ENCODE measurements around the gene IKZF4. TPM values are rescaled to one million over a fixed set of nuclear protein-coding genes. Genes with fewer than 3 reads are reported as not detected.

IKZF4 gene
- total RNA-seq, 1 experiment from 2014 or later: 13.9 TPM

DNA sequence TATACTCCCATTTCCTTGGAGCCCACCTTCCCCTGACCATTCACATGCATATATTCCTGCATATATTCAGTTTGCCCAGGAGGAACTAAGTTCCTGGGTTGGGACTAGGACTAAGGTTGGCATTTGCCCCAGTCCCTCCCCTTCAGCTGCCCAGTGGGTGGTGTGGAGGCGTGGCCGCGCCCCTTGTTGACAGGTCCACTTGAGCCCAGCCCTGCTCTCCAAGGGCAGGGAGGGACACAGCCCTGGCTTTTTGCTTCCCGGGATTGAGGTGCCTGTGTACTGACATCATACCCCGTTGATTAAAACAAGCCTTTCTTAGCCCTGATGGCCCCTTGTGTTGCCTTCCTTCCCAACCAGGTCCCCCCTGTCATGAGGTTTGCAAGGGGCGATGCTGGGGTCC is 66.4 kb downstream of the IKZF4 start:
- no peak overlapping the region for H4K8ac ChIP-seq (replicated peaks; ENCODE audit: insufficient read length, low read depth, low read length)
- H2BK12ac ChIP-seq (ENCODE audit: insufficient read length, low read depth, low read length): no peak overlapping the region
- H4K91ac ChIP-seq (ENCODE audit: insufficient read length, low read depth, low read length): no peak overlapping the region
- TF ChIP-seq, protein P1, sequence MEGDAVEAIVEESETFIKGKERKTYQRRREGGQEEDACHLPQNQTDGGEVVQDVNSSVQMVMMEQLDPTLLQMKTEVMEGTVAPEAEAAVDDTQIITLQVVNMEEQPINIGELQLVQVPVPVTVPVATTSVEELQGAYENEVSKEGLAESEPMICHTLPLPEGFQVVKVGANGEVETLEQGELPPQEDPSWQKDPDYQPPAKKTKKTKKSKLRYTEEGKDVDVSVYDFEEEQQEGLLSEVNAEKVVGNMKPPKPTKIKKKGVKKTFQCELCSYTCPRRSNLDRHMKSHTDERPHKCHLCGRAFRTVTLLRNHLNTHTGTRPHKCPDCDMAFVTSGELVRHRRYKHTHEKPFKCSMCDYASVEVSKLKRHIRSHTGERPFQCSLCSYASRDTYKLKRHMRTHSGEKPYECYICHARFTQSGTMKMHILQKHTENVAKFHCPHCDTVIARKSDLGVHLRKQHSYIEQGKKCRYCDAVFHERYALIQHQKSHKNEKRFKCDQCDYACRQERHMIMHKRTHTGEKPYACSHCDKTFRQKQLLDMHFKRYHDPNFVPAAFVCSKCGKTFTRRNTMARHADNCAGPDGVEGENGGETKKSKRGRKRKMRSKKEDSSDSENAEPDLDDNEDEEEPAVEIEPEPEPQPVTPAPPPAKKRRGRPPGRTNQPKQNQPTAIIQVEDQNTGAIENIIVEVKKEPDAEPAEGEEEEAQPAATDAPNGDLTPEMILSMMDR (conservative IDR thresholded peaks at IDR 0.05): no peak
- Mint-ChIP-seq H3K4me3 (no peak overlapping the region; a peak in 1 of 5 replicates), H3K4me1 (peaks cover 0 to 3% of the 10 kb centered on the region in 2 experiments; a peak in 3 of 4 replicates), H3K9me3 (no peaks in the 10 kb centered on the region), H3K36me3 (ENCODE audit: insufficient read depth in 1 of 3, low read depth in 3 of 3) (peaks cover 36 to 77% (median 73%) of the 10 kb centered on the region in 3 experiments), H3K27me3 (ENCODE audit: low read depth) (no peaks in the 10 kb centered on the region), H3K27ac (0 out of 7 replicates have a peak overlapping the region, but pooled peaks of 2 of the 3 experiments have one; percentile 53 to 55)
- no peak overlapping the region for H4K5ac ChIP-seq (ENCODE audit: insufficient read length, low read depth, low read length)
- H3K18ac ChIP-seq (ENCODE audit: insufficient read length, low read depth, low read length): no peak overlapping the region
- H2AFZ ChIP-seq (ENCODE audit: low read length): no peak overlapping the region
- no peak for DNase-seq
- no peak overlapping the region for H3K9ac ChIP-seq (ENCODE audit: extremely low read depth, insufficient read length, low read length)
- no peak overlapping the region for H2AK5ac ChIP-seq (ENCODE audit: insufficient read length, low read length)
- no peaks in the 10 kb centered on the region for H3K27me3 ChIP-seq (ENCODE audit: insufficient read depth, low read length)
- no peak overlapping the region for H2BK15ac ChIP-seq (ENCODE audit: low read depth, low read length)
- no peak overlapping the region for H3K23ac ChIP-seq (ENCODE audit: insufficient read length, low read depth, low read length)
- H3K4me2 ChIP-seq (ENCODE audit: insufficient read depth, insufficient read length, low read length): no peak overlapping the region
- H3K14ac ChIP-seq (ENCODE audit: insufficient read depth, low read length): no peak overlapping the region
- no peak overlapping the region for H3K27ac ChIP-seq (ENCODE audit: insufficient read length, low read depth, low read length)
- no peak overlapping the region for H3K4ac ChIP-seq (ENCODE audit: low read depth, low read length)
- peaks cover 3% of the 10 kb centered on the region; the same call in 1 of the 2 replicates for H3K79me2 ChIP-seq (ENCODE audit: insufficient read depth, low read length)
- no peak overlapping the region for H2BK20ac ChIP-seq (ENCODE audit: low read depth, low read length, poor library complexity, severe bottlenecking)
- no peak overlapping the region for H3K56ac ChIP-seq (ENCODE audit: insufficient read length, low read depth, low read length)
- no peaks in the 10 kb centered on the region for H3K9me3 ChIP-seq (ENCODE audit: control insufficient read depth, low read depth, low read length)
- H3K4me1 ChIP-seq (ENCODE audit: insufficient read depth, low read length): no peaks in the 10 kb centered on the region
- no peaks in the 10 kb centered on the region for H3K23me2 ChIP-seq (ENCODE audit: insufficient read length, low read depth, low read length, poor library complexity, severe bottlenecking)
- no peaks in the 10 kb centered on the region for H4K20me1 ChIP-seq (ENCODE audit: control insufficient read depth, insufficient read depth, insufficient read length)
- H2BK120ac ChIP-seq (ENCODE audit: low read depth, low read length, poor library complexity, severe bottlenecking): no peak overlapping the region
- H3K79me1 ChIP-seq (ENCODE audit: insufficient read depth, low read depth, low read length, poor library complexity, severe bottlenecking): no peaks in the 10 kb centered on the region
- no CpG with 5 or more reads among the region's 6 CpGs for WGBS (ENCODE audit: extremely low coverage, insufficient read length, low lambda C conversion rate)
- H3T11ph ChIP-seq (ENCODE audit: low read length): no peak overlapping the region
- no peak overlapping the region for H2BK5ac ChIP-seq (ENCODE audit: insufficient read length, low read length)

Other genes starting within 250 kb of the IKZF4 start
- gene SARNP, start 203.3 kb upstream of the IKZF4 start, total RNA-seq (2021): 122 and 127 TPM in 2 replicates
- gene ORMDL2, start 203.0 kb upstream of the IKZF4 start, total RNA-seq (2021): 51.3 and 53.1 TPM in 2 replicates
- gene DNAJC14, start 191.5 kb upstream of the IKZF4 start, total RNA-seq (2021): 33.7 and 37.1 TPM in 2 replicates
- 1.7 and 2.4 TPM in 2 replicates for gene MMP19, start 178.1 kb upstream of the IKZF4 start, total RNA-seq (2021)
- 58.1 and 58.9 TPM in 2 replicates for gene PYM1, start 93.1 kb upstream of the IKZF4 start, total RNA-seq (2021)
- gene DGKA, start 89.9 kb upstream of the IKZF4 start, total RNA-seq (2021): 24.1 and 25.9 TPM in 2 replicates
- 71.0 and 72.6 TPM in 2 replicates for gene PMEL, start 55.0 kb upstream of the IKZF4 start, total RNA-seq (2021)
- 53.1 and 60.8 TPM in 2 replicates for gene CDK2, start 54.2 kb upstream of the IKZF4 start, total RNA-seq (2021)
- gene RAB5B, start 47.0 kb upstream of the IKZF4 start, total RNA-seq (2021): 48.4 and 50.6 TPM in 2 replicates
- gene SUOX, start 23.8 kb upstream of the IKZF4 start, total RNA-seq (2021): 21.0 and 21.5 TPM in 2 replicates
- gene RPS26, start 20.9 kb downstream of the IKZF4 start, total RNA-seq (2021): 51.9 and 53.5 TPM in 2 replicates
- 51.2 and 56.5 TPM in 2 replicates for gene ERBB3, start 59.1 kb downstream of the IKZF4 start, total RNA-seq (2021)
- 248 TPM in 2 replicates for gene PA2G4, start 83.5 kb downstream of the IKZF4 start, total RNA-seq (2021)
- gene RPL41, start 95.6 kb downstream of the IKZF4 start, total RNA-seq (2021): 4,637 and 4,685 TPM in 2 replicates
- gene ZC3H10, start 97.2 kb downstream of the IKZF4 start, total RNA-seq (2021): 8.9 and 9.4 TPM in 2 replicates
- 111 and 112 TPM in 2 replicates for gene ESYT1, start 107.2 kb downstream of the IKZF4 start, total RNA-seq (2021)
- gene MYL6B, start 131.5 kb downstream of the IKZF4 start, total RNA-seq (2021): 165 and 168 TPM in 2 replicates
- 1,181 and 1,197 TPM in 2 replicates for gene MYL6, start 137.3 kb downstream of the IKZF4 start, total RNA-seq (2021)
- 85.0 and 86.9 TPM in 2 replicates for gene SMARCC2, start 168.4 kb downstream of the IKZF4 start, total RNA-seq (2021)
- gene RNF41, start 200.9 kb downstream of the IKZF4 start, total RNA-seq (2021): 60.8 and 64.8 TPM in 2 replicates
- gene NABP2, start 203.3 kb downstream of the IKZF4 start, total RNA-seq (2021): 48.7 and 49.0 TPM in 2 replicates
- gene SLC39A5, start 209.0 kb downstream of the IKZF4 start, total RNA-seq (2021): 0.15 TPM in 1 of 2 replicates, not detected in the other
- gene ANKRD52, start 237.3 kb downstream of the IKZF4 start, total RNA-seq (2021): 33.4 and 34.6 TPM in 2 replicates
- gene COQ10A, start 245.9 kb downstream of the IKZF4 start, total RNA-seq (2021): 24.8 and 26.1 TPM in 2 replicates